Middle frontal gyrus (tissue), 1 donor: ENCODE results near the gene PPIH.
"Not testable (repeated sequence)": the region's sequence is repeated elsewhere in the genome, so short reads cannot be mapped to it uniquely, and the experiment has no call there.

Source experiments
- DNase-seq: peaks from one replicate; pipeline ENCODE4 v3.0.0-alpha.2; 2015; ENCODE audit warnings: low spot score; ENCODE audit errors: extremely low spot score

Gene PPIH

DNA sequence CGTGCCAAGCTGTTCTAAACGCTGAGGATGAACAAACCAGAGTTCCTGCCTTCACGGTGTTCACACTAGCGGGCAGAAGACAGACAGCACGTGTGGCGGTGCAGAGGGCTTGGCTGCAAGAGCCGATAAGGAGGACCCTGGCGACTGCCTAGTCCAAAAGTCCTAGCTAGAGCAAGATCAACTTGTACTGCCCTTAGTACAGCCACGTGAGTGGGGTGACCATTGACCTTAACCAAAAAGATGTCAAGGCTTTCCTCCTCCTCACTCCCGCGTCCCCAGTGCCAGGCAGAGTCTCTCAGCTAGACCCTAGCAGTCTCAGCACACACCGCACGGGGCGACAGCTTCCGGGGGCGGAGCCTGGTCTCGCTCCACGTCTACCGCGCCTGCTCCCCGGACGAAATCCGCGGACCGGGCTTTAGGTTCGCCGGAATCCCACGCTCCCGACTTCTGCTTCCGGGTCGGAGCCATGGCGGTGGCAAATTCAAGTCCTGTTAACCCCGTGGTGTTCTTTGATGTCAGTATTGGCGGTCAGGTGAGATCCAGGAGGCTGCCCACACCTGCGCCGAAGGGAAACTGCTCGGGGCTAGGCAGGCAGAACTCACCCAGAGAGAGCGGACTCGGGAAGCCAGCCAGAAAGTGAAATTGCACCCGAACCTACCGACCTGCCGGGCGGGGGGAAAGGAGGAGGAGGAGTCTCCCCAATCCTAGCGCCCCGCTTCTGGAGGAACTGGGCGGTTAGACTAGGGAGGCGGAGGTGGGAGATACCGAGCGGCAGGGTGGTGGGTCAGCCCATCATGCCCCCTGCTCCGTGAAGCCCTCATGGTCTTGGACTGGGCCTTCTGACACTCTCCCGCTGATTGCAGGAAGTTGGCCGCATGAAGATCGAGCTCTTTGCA is at the start of gene PPIH:
Gene PPIH, plus strand, starts transcription at position 443 of the 896 bp plus-strand sequence. Its CDS starts 24 bp downstream, at position 467.
- DNase-seq: peak; percentile 87

DNA sequence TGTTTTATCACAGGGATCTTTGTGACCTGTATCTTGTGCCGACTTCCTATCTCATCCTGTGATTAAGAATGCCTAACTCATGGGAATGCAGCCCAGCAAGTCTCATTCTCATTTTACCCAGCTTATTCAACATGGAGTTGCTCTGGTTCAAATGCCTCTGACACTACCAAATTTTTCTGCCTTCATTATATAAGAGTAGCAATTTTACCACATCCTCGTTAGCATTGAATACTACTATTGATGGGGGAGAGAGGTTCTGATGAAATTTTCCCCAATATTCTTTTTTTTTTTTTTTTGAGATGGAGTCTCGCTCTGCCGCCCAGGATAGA is 44.5 kb upstream of the PPIH start:
- DNase-seq: no peak

GRCh38 chr1:42618866-42619265 is 39.4 kb upstream of the PPIH start:
- no peak for DNase-seq

DNA sequence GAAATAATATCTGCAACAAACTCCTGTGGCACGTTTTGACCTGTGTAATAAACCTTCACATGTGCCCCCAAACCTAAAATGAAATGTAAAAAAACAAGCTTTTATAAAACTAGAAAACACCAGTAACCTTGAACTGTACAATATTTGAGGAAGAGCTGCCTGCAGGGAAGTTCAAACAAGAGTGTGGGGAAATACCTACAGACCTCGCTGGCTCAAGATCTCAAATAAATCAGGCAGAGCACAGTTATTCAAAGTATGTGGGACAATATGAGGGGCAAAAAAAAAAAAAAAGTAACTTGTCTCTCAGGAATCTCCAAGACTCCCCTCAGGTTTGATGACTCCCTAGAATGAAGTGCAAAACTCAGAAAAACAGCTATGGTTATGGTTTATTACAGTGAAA is 37.9 kb upstream of the PPIH start:
- DNase-seq: no peak

DNA sequence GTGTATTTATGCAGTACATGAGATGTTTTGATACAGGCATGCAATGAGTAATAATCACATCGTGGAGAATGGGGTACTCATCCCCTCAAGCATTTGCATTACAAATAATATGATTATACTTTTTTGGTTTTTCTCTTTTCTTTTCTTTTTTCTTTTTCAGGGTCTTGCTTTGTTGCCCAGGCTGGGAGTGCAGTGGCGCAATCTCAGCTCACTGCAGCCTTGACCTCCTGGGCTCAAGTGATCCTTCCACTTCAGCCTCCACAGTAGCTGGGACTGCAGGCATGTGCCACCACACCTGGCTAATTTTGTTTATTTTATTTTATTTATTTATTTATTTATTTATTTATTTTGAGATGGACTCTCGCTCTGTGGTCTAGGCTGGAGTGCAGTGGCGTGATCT is 37.0 kb upstream of the PPIH start:
- not testable (repeated sequence) for DNase-seq

- DNase-seq: not testable (repeated sequence)
Observed at GRCh38 chr1:42627205-42627604, 31.0 kb upstream of the PPIH start.

DNA sequence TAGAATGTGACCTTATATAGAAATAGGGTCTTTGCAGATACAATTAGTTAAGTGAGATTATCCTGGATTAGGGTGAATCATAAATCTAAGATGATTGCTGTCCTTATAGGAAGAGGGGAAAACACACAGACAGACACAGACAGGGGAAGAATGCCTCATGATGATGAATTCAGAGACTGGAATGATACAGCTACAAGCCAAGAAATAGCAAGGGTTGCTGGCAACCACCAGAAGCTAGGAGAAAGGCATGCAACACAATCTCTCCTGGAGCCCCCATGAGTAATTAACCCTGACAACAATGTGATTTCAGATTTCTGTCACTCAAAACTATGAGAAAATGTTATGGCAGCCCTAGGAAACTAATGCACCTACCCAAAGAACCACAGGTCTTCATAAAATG is 19.1 kb upstream of the PPIH start:
- no peak for DNase-seq

- DNase-seq: no peak
Observed at GRCh38 chr1:42646056-42646455, 12.2 kb upstream of the PPIH start.

DNA sequence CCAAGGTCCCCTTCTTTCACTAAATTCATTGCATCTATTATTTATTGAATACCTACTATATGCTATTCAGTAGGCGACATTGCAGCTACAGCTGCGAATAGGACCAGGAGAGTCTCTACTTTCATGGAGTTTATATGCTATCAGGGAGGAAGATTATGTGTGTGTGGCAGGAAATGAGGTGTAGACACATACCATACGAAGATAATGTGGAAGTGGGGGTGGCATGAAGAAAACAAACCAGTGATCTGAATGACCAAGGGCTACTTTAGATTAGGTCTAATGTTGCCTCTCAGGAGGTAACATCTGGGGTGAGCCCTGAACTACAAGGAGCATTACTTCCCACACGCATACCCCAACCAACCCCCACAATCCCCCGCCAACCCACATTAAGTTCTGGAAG is 1.0 kb upstream of the PPIH start:
- no peak for DNase-seq

DNA sequence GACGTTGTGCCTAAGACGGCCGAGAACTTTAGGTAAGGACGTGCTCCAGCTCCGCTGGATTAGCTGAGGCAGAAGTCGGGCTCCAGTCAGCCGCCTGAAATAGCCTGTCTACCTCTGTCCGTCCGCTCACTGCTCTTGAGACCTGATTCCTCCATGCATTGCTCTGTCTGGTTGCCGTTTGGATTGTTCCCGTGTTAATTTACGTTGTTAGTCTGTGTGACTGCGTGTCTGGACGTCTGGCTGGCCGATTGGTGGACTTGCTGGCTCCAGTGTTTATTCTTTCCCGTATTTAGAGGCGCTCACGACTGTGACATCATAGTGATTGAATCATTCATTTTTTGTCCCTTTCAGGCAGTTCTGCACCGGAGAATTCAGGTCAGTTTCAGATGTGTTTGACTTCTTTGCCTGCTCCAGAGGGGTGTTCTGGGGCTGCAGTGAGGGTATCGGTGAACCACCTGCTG is 684 bp downstream of the PPIH start:
- DNase-seq: no peak

DNA sequence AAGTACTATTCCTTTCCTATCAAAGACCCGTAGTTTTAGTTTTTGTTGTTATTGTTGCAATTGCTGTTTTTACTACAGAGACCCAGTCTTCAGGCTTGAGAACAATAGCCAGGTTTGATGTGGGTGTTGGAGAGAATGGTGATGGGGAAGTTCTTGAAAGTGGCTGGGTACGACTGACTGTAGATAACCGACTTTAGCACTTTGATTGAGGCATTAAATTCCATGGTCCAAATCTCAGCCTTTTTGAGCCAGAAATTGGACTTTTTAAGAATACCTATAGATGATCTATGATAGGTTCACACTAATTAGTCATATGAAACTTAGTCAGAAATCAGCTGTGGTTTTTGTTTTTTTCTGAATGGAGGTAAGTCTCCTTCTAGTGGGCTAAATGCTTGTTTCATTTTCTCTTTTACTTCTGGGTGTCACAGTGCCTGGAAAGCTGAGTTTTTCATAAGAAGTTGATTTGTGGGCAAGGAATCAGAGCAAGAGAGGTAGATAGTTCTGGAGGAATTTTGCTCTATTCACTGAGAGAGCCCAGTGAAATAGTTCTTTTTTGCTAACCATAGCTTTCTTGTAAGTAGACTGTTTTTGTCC is 2.8 kb downstream of the PPIH start:
- DNase-seq: no peak

GRCh38 chr1:42669936-42670335 is 11.7 kb downstream of the PPIH start:
- no peak for DNase-seq

DNA sequence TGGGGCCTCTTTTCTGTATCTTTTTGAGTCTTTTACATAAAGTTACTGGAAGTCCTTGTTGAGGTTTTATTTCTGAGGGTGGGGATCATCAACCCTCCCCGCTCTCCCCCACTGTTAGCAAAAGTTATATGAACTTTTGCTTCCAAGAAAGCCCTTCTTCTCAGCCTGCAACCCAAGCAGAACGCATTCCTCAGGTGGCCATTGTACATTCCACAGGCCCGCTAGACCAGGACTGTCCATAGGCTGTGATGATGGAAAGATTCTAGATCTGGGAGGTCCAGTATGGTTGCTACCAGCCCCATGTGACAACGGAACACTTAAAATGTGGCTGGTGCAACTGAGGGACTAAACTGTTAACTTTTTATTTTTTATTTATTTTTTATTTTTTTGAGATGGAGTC is 12.2 kb downstream of the PPIH start:
- no peak for DNase-seq

DNA sequence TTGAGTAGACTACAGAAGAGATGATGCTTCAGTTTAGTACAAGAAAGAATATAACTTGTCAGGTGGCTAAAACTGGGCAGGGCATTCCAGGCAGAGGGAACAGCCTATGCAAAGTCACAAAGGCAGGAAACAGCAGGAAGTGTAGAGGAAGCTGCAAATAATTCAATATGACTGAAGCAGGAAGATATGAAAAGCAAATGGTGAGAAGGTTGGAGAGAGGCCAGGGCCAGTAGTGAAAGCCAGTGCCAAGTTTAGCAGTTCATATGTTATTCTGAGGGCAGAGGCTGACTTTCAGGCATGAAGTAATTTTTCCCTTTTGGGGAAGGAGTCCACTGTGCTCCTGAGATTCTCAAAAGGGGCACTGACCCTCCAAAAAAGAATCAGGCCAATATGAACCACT is 16.0 kb downstream of the PPIH start:
- DNase-seq: no peak

GRCh38 chr1:42674682-42675081 is 16.5 kb downstream of the PPIH start:
- DNase-seq: no peak

DNA sequence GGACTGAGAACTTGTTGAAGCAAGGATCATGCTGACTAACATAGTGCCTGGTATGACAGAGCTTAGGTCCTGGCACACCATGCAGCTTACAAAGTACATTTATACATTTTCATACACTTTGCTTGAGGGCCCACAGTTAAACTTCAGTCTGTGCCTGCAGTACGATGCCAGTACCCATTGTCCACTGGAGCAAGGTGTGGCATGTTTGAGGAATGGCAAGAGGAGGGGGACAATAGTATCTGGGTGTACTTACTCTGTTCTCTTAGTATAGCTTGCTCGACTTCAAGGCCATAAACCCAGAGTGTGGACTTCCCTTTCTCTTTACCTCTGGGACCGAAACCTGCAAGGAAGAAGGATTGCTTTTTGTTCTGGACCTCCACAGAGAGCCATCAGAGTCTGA is 17.2 kb downstream of the PPIH start:
- DNase-seq: no peak

- DNase-seq: no peak
Observed at GRCh38 chr1:42676534-42677087, 18.4 kb downstream of the PPIH start.

- no peak for DNase-seq
Observed at GRCh38 chr1:42679364-42679983, 21.3 kb downstream of the PPIH start.

GRCh38 chr1:42680055-42680454 is 21.8 kb downstream of the PPIH start:
- DNase-seq: no peak

GRCh38 chr1:42680921-42681683 is 22.9 kb downstream of the PPIH start:
- peak; percentile 6 for DNase-seq

DNA sequence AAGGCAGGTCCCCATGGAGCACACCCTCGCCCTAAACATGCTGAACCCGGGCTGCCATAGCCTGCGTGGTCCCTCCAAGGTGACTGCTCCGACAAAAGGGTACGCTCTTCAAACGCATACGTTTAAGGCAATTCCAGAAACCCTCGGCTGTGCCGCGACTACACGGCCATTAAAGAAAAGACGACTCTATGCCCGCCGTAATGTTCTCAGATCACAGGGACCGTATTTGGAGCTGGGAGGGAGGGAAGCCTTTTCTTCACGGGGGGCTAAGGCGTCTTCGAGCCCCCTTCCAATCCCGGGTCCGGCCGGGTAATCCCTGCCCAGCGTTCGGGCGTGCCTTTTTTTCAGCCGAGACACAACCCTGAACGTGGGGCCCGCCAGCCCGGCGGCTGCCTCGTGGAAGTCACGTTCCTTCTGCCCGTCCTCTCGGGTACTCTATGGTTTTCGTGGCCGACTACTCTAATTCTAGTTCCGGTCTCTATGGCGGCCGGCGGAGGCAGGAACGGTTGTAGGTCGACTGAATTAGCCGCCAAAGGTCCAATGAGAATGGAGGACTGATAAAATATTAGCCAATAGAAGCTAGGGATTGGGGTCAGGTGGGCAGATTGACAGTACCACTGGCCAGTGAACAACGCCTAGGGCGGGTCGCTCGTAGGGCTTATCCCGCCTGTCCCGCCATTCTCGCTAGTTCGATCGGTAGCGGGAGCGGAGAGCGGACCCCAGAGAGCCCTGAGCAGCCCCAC is 23.7 kb downstream of the PPIH start, which contains the start of gene YBX1:
Gene YBX1, plus strand, starts transcription at position 678 of the 743 bp plus-strand sequence. CDS start 148 bp downstream, outside the sequence.
- DNase-seq: peak; percentile 96
